Ovary (tissue), 3 donors: ENCODE results near the gene CLIP2.

Experiments
- CTCF ChIP-seq, 3 donors: fragments of 450-650 bp in 2 of 3; fragments of 200-600 bp in 1 of 3; IDR thresholded peaks; one replicate each; pipeline versions ENCODE4 v1.5.1 to v1.8.0; 2016 to 2022; ENCODE audit warnings: antibody characterized with exemption in 3 of 3, mild to moderate bottlenecking in 1 of 3
- EP300 ChIP-seq: sonication (generic); formaldehyde crosslinking; IDR thresholded peaks from one replicate; pipeline ENCODE4 v1.6.1; 2017; ENCODE audit warnings: antibody characterized with exemption
- POLR2A ChIP-seq: fragments of 450-650 bp; IDR thresholded peaks from one replicate; pipeline ENCODE4 v1.6.1; 2017; ENCODE audit warnings: antibody characterized with exemption, mild to moderate bottlenecking, moderate library complexity
- donor health status: DM: no; HTN: no; CAD: no.

GRCh38 chr7:74286131-74286530 is 3.1 kb upstream of the CLIP2 start:
- no peak for TF ChIP-seq CTCF (IDR thresholded peaks at IDR 0.05)
- TF ChIP-seq POLR2A = no peak
- TF ChIP-seq EP300 = no peak
